ENCODE results near the gene FMNL3. TPM values are rescaled to one million over a fixed set of nuclear protein-coding genes. Genes with fewer than 3 reads are reported as not detected.

FMNL3 gene
- total and polyA plus RNA-seq, 2 of the 8 experiments (the other 6 are each of a cell fraction or from before 2014, with no cell fraction given): 8.6 to 29.0 TPM

DNA sequence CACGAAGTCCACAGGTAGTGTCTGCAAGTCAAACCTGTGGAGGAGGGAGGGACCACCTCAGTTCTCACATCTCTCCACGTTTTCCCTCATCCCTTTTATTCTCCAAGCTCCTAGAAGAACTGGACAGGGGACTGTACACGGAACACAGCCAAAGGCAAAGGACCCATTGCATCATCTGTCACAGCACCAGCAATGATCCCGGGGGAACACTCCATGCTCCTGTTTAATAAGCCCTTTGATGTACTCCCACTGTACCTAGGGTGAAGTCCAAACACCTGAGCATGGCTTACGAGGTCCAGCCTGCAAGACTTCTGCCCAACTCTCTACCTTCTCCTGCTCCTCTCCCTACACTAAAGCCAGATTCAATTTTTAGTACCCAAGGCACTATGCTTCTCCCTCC is 57.3 kb downstream of the FMNL3 start:
- Histone ChIP-seq H4K91ac (replicated peaks; ENCODE audit: insufficient read length, low read length) (no peak overlapping the region), H3K4me1 (replicated peaks in 1 of 4; ENCODE audit: control insufficient read depth in 3 of 4, insufficient read depth in 4 of 4, low read length in 3 of 4) (no peaks in the 10 kb centered on the region), H4K8ac (ENCODE audit: extremely low read depth, insufficient read depth, low read length) (no peak overlapping the region), H3K4ac (replicated peaks; ENCODE audit: insufficient read length, low read depth, low read length) (no peak overlapping the region), H3K36me3 (ENCODE audit: control insufficient read depth in 2 of 4, insufficient read depth in 4 of 4, low read length in 3 of 4) (peaks cover 17 to 57% (median 45%) of the 10 kb centered on the region in 4 experiments), H3K9me3 (ENCODE audit: insufficient read depth in 2 of 2, low read depth in 1 of 2, low read length in 1 of 2) (no peaks in the 10 kb centered on the region), H3K4me3 (ENCODE audit: extremely low read depth in 1 of 4, insufficient read depth in 2 of 4, low read depth in 3 of 4, low read length in 4 of 4) (no peak overlapping the region), H2BK5ac (ENCODE audit: low read depth, low read length) (no peak overlapping the region), H3K14ac (ENCODE audit: insufficient read length) (no peak overlapping the region), H3K56ac (replicated peaks; ENCODE audit: insufficient read length, low read depth, low read length) (no peak overlapping the region), H3K79me1 (ENCODE audit: low read depth, low read length) (no peaks in the 10 kb centered on the region), H2BK120ac (replicated peaks; ENCODE audit: low read depth, low read length) (no peak overlapping the region), H2AFZ (ENCODE audit: low read length) (no peak overlapping the region), H3K27ac (ENCODE audit: low read depth, low read length) (no peak overlapping the region), H2BK20ac (ENCODE audit: low read length) (no peak overlapping the region), H3K18ac (ENCODE audit: extremely low read depth, low read length) (no peak overlapping the region), H2BK15ac (ENCODE audit: low read length) (no peak overlapping the region), H3K23me2 (ENCODE audit: low read depth, low read length) (no peaks in the 10 kb centered on the region), H2AK5ac (ENCODE audit: low read depth, low read length) (no peak overlapping the region), H3K79me2 (ENCODE audit: control insufficient read depth in 1 of 2, insufficient read depth in 2 of 2, low read length in 2 of 2) (no peaks in the 10 kb centered on the region), H3K23ac (ENCODE audit: insufficient read length) (no peak overlapping the region), H2BK12ac (ENCODE audit: low read depth, low read length) (no peak overlapping the region), H4K20me1 (replicated peaks in 1 of 2; ENCODE audit: control insufficient read depth in 1 of 2, insufficient read depth in 2 of 2, low read length in 2 of 2) (peaks cover 0 to 3% of the 10 kb centered on the region in 2 experiments), H3K4me2 (ENCODE audit: insufficient read depth in 1 of 2, low read depth in 2 of 2, low read length in 2 of 2) (no peak overlapping the region), H3K27me3 (replicated peaks in 1 of 4; ENCODE audit: control insufficient read depth in 3 of 4, extremely low read depth in 1 of 4, insufficient read depth in 3 of 4, low read length in 3 of 4) (no peaks in the 10 kb centered on the region), H3K9ac (replicated peaks in 1 of 4; ENCODE audit: extremely low read depth in 1 of 4, low read depth in 3 of 4, low read length in 3 of 4) (no peak overlapping the region), H4K5ac (ENCODE audit: insufficient read length, low read depth, low read length) (no peak overlapping the region)
- no peak for FAIRE-seq
- no peak for DNase-seq (ENCODE audit: low read depth in 1 of 2, low spot score in 2 of 2)
- CTCF ChIA-PET (ENCODE audit: partially characterized antibody): interaction anchor here (0.9 to 12.7 kb wide), 6 partner anchors 14 to 126 kb away, joined by 3 to 222 read pairs (median 8); partner anchors contain the start of genes FAM186B and FMNL3
- WGBS, 2 experiments (ENCODE audit: extremely low coverage in 1 of 2, insufficient coverage in 1 of 2, insufficient read length in 1 of 2, insufficient replicate concordance in 2 of 2, low coverage in 1 of 2, low lambda C conversion rate in 2 of 2, missing lambda C conversion rate in 1 of 2): 88% methylated on average over 5 of the region's 5 CpGs; no CpG with 5 or more reads in 1 of the 2 experiments
- POLR2A ChIA-PET (ENCODE audit: partially characterized antibody): interaction anchor here (1.3 to 3.1 kb wide), 4 partner anchors 8 to 91 kb away, joined by 3 to 14 read pairs (median 4); partner anchors contain the start of gene TMBIM6
- TF ChIP-seq GTF2F1 (IDR thresholded peaks at IDR 0.05; ENCODE audit: borderline replicate concordance, low read depth, low read length) (no peak), HDAC2 (IDR thresholded peaks at IDR 0.05; ENCODE audit: borderline replicate concordance in 1 of 2, low read depth in 2 of 2, low read length in 2 of 2) (no peak), FOSL1 (IDR thresholded peaks at IDR 0.05; ENCODE audit: insufficient read depth, low read depth, low read length) (no peak), EZH2 (IDR thresholded peaks at IDR 0.05; ENCODE audit: low read depth, low read length, severe bottlenecking) (no peak), RBBP5 (IDR thresholded peaks at IDR 0.05; ENCODE audit: borderline replicate concordance, low read depth, low read length) (no peak), SAP30 (IDR thresholded peaks at IDR 0.05; ENCODE audit: insufficient read depth, insufficient replicate concordance, low read length) (no peak), RXRA (IDR thresholded peaks at IDR 0.05; ENCODE audit: insufficient read depth, low read depth, low read length) (no peak), NRF1 (IDR thresholded peaks at IDR 0.05; ENCODE audit: low read depth, low read length) (no peak), SRF (IDR thresholded peaks at IDR 0.05; ENCODE audit: low read depth, low read length) (no peak), SP2 (IDR thresholded peaks at IDR 0.05; ENCODE audit: low read length) (no peak), MAFK (IDR thresholded peaks at IDR 0.05; ENCODE audit: low read depth, low read length) (no peak), CHD2 (IDR thresholded peaks at IDR 0.05; ENCODE audit: low read length) (no peak), TBP (IDR thresholded peaks at IDR 0.05; ENCODE audit: low read depth, low read length) (no peak), TAF7 (optimal IDR thresholded peaks at IDR 0.05; ENCODE audit: borderline replicate concordance, low read depth, low read length) (no peak)

All from H1 (cell line).